ENCODE measurements around the gene DNPEP.

Gene DNPEP

DNA sequence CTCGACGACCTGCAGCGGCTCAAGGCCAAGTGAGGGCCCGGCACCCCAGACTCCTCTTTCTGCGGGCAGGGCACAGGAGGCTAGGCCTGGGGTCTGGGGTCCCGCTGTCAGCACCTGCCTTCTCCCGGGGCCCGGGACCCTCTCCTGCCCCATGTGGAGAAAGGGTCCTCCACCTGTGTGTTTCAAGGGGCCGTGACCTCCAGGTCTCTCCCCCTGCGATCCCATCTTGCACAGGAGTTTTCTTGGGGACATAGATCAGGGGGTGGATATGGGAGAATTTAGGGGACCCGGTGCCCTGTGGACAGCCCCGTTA is 31.3 kb upstream of the DNPEP start:
- H3K4me3 ChIP-seq (ENCODE audit: low read depth, low read length): no peak overlapping the region
- DNase-seq (ENCODE audit: low read depth): no peak
- TF ChIP-seq, protein P1, sequence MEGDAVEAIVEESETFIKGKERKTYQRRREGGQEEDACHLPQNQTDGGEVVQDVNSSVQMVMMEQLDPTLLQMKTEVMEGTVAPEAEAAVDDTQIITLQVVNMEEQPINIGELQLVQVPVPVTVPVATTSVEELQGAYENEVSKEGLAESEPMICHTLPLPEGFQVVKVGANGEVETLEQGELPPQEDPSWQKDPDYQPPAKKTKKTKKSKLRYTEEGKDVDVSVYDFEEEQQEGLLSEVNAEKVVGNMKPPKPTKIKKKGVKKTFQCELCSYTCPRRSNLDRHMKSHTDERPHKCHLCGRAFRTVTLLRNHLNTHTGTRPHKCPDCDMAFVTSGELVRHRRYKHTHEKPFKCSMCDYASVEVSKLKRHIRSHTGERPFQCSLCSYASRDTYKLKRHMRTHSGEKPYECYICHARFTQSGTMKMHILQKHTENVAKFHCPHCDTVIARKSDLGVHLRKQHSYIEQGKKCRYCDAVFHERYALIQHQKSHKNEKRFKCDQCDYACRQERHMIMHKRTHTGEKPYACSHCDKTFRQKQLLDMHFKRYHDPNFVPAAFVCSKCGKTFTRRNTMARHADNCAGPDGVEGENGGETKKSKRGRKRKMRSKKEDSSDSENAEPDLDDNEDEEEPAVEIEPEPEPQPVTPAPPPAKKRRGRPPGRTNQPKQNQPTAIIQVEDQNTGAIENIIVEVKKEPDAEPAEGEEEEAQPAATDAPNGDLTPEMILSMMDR (IDR thresholded peaks at IDR 0.05; ENCODE audit: control insufficient read depth, extremely low read depth, insufficient read depth): no peak

DNA sequence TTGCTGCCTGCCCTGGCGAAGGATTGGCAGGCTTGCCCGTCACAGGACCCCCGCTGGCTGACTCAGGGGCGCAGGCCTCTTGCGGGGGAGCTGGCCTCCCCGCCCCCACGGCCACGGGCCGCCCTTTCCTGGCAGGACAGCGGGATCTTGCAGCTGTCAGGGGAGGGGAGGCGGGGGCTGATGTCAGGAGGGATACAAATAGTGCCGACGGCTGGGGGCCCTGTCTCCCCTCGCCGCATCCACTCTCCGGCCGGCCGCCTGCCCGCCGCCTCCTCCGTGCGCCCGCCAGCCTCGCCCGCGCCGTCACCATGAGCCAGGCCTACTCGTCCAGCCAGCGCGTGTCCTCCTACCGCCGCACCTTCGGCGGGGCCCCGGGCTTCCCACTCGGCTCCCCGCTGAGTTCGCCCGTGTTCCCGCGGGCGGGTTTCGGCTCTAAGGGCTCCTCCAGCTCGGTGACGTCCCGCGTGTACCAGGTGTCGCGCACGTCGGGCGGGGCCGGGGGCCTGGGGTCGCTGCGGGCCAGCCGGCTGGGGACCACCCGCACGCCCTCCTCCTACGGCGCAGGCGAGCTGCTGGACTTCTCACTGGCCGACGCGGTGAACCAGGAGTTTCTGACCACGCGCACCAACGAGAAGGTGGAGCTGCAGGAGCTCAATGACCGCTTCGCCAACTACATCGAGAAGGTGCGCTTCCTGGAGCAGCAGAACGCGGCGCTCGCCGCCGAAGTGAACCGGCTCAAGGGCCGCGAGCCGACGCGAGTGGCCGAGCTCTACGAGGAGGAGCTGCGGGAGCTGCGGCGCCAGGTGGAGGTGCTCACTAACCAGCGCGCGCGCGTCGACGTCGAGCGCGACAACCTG is 30.7 kb upstream of the DNPEP start, which contains the start of gene DES:
Gene DES, plus strand, starts transcription at position 223 of the 857 bp plus-strand sequence. Its CDS starts 86 bp downstream, at position 309.
- TF ChIP-seq, protein P1 (IDR thresholded peaks at IDR 0.05; ENCODE audit: control insufficient read depth, extremely low read depth, insufficient read depth): no peak
- H3K4me3 ChIP-seq (ENCODE audit: low read depth, low read length): no peak within 1 kb of the TSS
- DNase-seq (ENCODE audit: low read depth): no peak

DNA sequence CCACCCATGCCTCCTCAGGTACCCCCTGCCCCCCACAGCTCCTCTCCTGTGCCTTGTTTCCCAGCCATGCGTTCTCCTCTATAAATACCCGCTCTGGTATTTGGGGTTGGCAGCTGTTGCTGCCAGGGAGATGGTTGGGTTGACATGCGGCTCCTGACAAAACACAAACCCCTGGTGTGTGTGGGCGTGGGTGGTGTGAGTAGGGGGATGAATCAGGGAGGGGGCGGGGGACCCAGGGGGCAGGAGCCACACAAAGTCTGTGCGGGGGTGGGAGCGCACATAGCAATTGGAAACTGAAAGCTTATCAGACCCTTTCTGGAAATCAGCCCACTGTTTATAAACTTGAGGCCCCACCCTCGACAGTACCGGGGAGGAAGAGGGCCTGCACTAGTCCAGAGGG is 29.7 kb upstream of the DNPEP start:
- no peak overlapping the region for H3K4me3 ChIP-seq (ENCODE audit: low read depth, low read length)
- no peak for DNase-seq (ENCODE audit: low read depth)
- TF ChIP-seq, protein P1 (IDR thresholded peaks at IDR 0.05; ENCODE audit: control insufficient read depth, extremely low read depth, insufficient read depth): no peak

DNA sequence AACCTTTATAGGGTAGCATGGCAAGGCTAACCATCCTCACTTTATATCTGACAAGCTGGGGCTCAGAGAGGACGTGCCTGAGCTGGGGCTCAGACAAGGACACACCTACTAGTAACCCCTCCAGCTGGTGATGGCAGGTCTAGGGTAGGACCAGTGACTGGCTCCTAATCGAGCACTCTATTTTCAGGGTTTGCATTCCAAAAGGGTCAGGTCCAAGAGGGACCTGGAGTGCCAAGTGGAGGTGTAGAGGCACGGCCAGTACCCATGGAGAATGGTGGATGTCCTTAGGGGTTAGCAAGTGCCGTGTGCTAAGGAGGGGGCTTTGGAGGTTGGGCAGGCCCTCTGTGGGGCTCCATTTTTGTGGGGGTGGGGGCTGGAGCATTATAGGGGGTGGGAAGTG is 29.2 kb upstream of the DNPEP start:
- TF ChIP-seq, protein P1 (IDR thresholded peaks at IDR 0.05; ENCODE audit: control insufficient read depth, extremely low read depth, insufficient read depth): no peak
- no peak for DNase-seq (ENCODE audit: low read depth)
- no peak overlapping the region for H3K4me3 ChIP-seq (ENCODE audit: low read depth, low read length)

DNA sequence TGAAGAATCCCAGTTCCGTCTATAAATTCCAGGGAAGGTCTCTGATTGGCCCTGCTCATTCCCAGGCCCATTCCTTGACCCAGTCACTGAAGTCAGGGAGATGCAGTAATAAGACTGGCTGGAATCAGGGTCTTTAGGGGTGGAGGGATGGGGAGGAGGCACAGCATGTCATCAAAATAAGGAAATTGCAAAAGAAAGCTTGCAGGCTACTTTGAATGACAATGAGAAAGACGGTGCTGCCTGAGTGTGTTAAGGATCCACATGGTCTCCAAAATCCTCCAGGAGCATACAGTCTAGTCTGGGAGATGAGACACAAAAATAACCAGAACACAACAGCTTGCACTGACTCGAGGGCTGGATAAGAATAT is 28.5 kb upstream of the DNPEP start:
- TF ChIP-seq, protein P1 (IDR thresholded peaks at IDR 0.05; ENCODE audit: control insufficient read depth, extremely low read depth, insufficient read depth): no peak
- no peak for DNase-seq (ENCODE audit: low read depth)
- H3K4me3 ChIP-seq (ENCODE audit: low read depth, low read length): no peak overlapping the region

DNA sequence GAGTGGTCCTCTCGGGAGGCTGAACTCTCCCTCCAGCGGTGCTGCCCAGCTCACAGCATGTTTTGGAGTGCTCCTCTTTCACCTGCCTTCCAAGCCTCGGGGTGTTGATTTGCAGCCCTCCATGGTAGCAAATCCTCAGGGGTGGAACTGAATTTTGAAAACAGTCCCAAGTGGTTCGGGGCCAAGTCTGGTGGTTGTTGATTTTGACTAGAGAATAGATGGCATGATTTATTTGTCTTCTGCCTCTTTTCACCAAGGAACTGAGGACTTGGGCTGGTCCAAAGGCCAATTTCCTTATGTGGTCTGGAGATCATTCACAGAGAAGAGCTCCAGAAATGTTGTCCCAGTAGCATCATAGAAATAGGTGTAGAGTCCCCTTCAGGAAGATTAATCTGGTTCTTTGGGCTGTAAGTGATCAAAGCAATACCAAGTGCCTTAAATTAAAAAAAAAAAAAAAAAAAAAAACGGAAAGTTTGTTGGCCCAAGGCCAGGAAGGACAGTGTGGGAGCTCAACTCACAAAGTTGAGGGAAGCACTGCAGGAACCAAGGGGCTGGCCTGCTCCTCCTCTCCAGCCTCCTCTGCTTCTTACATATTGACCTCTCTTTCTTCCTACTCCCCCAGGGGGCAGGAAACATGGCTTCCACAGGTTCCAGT is 28.0 kb upstream of the DNPEP start:
- H3K4me3 ChIP-seq (ENCODE audit: low read depth, low read length): no peak overlapping the region
- TF ChIP-seq, protein P1 (IDR thresholded peaks at IDR 0.05; ENCODE audit: control insufficient read depth, extremely low read depth, insufficient read depth): no peak
- DNase-seq (ENCODE audit: low read depth): no peak

All from LNCaP clone FGC (cell line).